ENCODE results near the gene ATXN1.

The ATXN1 gene

GRCh38 chr6:16471910-16472297 is 289.4 kb downstream of the ATXN1 start:
- TF ChIP-seq ZFP3 (CRISPR knock-in tag; IDR thresholded peaks at IDR 0.05) (no peak), ARNTL (CRISPR knock-in tag; IDR thresholded peaks at IDR 0.05; ENCODE audit: borderline replicate concordance, low read depth) (no peak), TSHZ2 (CRISPR knock-in tag; IDR thresholded peaks at IDR 0.05) (no peak), TOX (CRISPR knock-in tag; IDR thresholded peaks at IDR 0.05; ENCODE audit: borderline replicate concordance) (no peak), CSRNP3 (CRISPR knock-in tag; IDR thresholded peaks at IDR 0.05) (no peak), ZNF565 (CRISPR knock-in tag; conservative IDR thresholded peaks at IDR 0.05; ENCODE audit: low read depth) (no peak), ZC3H10 (CRISPR knock-in tag; IDR thresholded peaks at IDR 0.05) (no peak), ESRRG (CRISPR knock-in tag; IDR thresholded peaks at IDR 0.05) (no peak), CSDC2 (CRISPR knock-in tag; IDR thresholded peaks at IDR 0.05) (no peak), ZNF8 (CRISPR knock-in tag; IDR thresholded peaks at IDR 0.05) (no peak), RARB (CRISPR knock-in tag; IDR thresholded peaks at IDR 0.05) (no peak), PPARA (CRISPR knock-in tag; IDR thresholded peaks at IDR 0.05; ENCODE audit: borderline replicate concordance) (no peak)
- no peak for ATAC-seq

- ATAC-seq: peak; percentile 75
- no peak for TF ChIP-seq ZNF70 (CRISPR knock-in tag; IDR thresholded peaks at IDR 0.05)
- peak; percentile 36; the same call in 1 of the 2 replicates for TF ChIP-seq ISL1 (CRISPR knock-in tag; IDR thresholded peaks at IDR 0.05)
Observed at GRCh38 chr6:16471222-16471909, 289.9 kb downstream of the ATXN1 start.

GRCh38 chr6:16470502-16471221 is 290.6 kb downstream of the ATXN1 start:
- ATAC-seq: no peak; the same call in 2 of the 3 replicates
- TF ChIP-seq TOX (CRISPR knock-in tag; IDR thresholded peaks at IDR 0.05; ENCODE audit: borderline replicate concordance) (no peak), ZNF70 (CRISPR knock-in tag; IDR thresholded peaks at IDR 0.05) (no peak), ZFP30 (CRISPR knock-in tag; IDR thresholded peaks at IDR 0.05) (no peak), POU6F1 (CRISPR knock-in tag; IDR thresholded peaks at IDR 0.05; ENCODE audit: borderline replicate concordance, low read depth) (no peak), TCF4 (CRISPR knock-in tag; IDR thresholded peaks at IDR 0.05; ENCODE audit: borderline replicate concordance) (no peak), ZC3H10 (CRISPR knock-in tag; IDR thresholded peaks at IDR 0.05) (no peak)

- TF ChIP-seq TOX (CRISPR knock-in tag; IDR thresholded peaks at IDR 0.05; ENCODE audit: borderline replicate concordance): no peak
- no peak for TF ChIP-seq OSR1 (CRISPR knock-in tag; IDR thresholded peaks at IDR 0.05)
- TF ChIP-seq ARNTL (CRISPR knock-in tag; IDR thresholded peaks at IDR 0.05; ENCODE audit: borderline replicate concordance, low read depth): no peak
- no peak for TF ChIP-seq GLIS3 (CRISPR knock-in tag; IDR thresholded peaks at IDR 0.05)
- TF ChIP-seq ZC3H10 (CRISPR knock-in tag; IDR thresholded peaks at IDR 0.05): no peak
- no peak for TF ChIP-seq TCF4 (CRISPR knock-in tag; IDR thresholded peaks at IDR 0.05; ENCODE audit: borderline replicate concordance)
- no peak for TF ChIP-seq TSHZ2 (CRISPR knock-in tag; IDR thresholded peaks at IDR 0.05)
- no peak for ATAC-seq
Observed at GRCh38 chr6:16468991-16469615, 292.2 kb downstream of the ATXN1 start.
